ENCODE data around the gene MED4.

Gene MED4

DNA sequence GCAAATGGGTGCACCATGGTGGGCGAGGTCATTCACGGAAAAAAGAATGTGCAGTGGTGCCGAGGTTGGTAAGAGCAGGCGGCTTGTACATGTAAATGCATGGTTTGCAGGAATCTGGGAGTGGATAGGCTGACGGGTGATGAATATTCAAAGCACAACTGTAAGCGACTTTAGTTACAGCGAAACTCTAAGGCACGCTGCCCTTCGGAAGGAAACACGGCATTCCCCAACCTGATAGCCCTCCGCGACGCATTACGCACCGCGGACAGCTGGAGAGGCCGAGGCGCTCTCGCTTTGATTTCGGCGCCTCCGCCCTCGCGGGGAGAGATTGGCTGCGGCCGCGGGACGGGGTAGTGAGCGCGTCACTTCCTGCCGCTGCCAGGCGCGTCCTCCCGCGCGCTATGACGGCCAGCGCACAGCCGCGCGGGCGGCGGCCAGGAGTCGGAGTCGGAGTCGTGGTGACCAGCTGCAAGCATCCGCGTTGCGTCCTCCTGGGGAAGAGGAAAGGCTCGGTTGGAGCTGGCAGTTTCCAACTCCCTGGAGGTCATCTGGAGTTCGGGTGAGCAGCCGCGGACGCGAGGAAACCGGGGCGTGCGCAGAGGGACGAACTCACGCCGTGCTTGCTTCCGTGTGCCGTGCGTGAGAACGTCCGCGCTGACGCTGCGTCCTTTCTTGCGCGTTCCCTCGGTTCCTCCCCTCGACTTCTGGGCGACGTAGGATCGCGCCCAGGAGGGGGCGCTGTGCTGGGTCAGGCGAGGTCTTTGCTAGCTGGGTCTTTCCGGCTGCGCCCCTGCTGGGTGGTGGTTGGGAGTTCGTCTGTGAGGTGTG is 57.3 kb downstream of the MED4 start, which contains the start of gene NUDT15:
Gene NUDT15 (plus strand): TSS at position 381 of the 828 bp plus-strand sequence. CDS start 21 bp downstream, at position 402.
- DNase-seq (ENCODE audit: low spot score): peak; percentile 96

DNA sequence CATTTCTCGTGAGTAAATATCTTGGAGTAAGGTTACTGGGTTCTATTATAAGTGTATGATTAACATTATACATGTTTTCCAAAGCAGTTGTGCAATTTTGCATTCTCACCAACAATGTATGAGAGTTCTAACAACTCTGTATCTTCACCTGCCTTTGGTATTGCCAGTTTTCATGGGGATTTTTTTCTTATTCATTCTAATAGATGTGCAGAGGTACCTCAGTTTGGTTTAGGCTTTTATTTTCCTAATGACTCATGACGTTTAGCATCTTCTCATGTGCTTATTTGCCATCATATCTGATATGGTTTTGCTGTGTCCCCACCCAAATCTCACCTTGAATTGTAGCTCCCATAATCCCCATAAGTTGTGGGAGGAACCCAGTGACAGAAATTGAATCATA is 65.0 kb downstream of the MED4 start:
- DNase-seq (ENCODE audit: low spot score): no peak

DNA sequence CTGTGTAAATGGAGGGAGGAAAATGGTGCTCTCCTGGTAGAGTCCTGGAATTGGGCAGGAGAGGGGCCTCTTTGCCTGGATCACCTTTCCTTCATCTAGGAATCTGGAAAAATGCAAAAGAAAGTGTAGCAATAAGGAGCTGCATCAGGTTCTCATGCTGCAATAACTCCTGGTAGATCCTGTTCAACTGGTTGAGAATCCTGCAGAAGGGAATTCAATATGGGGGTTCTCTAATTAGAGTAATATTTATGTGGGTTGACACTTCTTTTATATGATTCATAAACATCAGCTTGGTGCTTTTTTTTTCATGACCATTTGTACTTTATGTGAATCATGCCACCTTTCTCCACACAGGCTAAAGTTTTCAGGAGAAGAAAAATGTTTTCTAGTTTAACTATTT is 66.8 kb downstream of the MED4 start:
- DNase-seq (ENCODE audit: low spot score): no peak
